HPDE6-E6E7 (cell line): Measurements from ENCODE around the gene UFSP2.
A peak's percentile ranks its signal among the peaks of the same experiment; 100 is the strongest.
"Not testable (repeated sequence)": the region's sequence is repeated elsewhere in the genome, so short reads cannot be mapped to it uniquely, and the experiment has no call there.

Source experiments
- DNase-seq: peaks from one replicate; pipeline ENCODE4 v3.0.0; 2011; ENCODE audit warnings: missing footprints; ENCODE audit errors: extremely low spot score

UFSP2 gene

DNA sequence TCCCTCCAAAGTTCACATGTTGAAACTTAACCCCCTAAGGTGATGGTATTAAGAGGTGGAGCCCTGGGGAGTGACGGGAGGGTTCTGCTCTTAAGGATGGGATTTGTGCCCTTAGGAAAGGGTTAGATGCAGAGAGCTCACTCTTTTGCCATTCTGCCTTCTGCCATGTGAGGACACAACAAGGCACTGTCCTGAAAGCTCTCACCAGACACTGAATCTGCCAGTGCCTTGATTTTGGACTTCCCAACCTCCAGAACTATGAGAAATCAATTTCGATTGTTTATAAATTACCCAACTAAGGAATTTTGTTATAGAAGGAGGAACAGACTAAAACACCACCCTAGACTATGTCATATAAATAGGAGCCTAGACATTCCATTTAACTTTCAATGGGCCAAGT is 41.7 kb downstream of the UFSP2 start:
- DNase-seq, result no peak

DNA sequence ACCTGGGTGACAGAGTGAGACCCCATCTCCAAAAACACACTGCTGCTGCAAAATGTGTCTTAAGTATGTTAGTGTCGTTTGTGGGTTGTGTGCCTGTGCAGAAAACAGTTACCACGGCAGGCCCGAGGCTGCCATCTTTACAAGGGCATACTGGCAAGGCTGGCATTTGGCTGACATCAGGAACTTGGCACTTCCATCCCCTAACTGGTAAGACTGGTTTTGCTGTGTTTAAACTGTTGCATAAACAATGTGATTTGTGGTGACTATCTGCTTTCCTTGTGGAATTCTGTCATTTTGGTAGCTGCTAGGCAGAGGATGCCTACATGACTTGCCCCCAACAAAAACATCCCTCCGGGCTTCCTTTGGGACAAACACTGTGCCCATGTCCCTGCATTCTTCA is 42.3 kb downstream of the UFSP2 start:
- peak; percentile 44 for DNase-seq

DNA sequence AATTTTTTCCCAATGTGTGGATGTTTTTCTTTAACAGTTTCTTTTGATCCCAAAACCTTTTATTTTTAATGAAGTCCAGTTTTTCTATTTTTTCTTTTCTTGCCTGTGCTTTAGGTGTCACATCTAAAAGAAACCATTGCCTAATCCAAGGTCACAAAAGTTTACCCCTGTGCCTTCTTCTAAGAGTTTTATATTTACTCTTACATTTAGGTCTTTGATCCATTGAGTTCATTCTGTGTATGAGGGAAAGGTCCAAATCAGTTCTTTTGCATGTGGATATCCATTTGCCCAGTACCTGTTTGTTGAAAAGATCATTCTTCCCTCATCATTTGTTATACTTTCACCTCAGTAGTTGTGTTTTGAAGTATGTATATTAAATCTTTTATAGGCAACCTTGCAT is 43.0 kb downstream of the UFSP2 start:
- no peak for DNase-seq

DNA sequence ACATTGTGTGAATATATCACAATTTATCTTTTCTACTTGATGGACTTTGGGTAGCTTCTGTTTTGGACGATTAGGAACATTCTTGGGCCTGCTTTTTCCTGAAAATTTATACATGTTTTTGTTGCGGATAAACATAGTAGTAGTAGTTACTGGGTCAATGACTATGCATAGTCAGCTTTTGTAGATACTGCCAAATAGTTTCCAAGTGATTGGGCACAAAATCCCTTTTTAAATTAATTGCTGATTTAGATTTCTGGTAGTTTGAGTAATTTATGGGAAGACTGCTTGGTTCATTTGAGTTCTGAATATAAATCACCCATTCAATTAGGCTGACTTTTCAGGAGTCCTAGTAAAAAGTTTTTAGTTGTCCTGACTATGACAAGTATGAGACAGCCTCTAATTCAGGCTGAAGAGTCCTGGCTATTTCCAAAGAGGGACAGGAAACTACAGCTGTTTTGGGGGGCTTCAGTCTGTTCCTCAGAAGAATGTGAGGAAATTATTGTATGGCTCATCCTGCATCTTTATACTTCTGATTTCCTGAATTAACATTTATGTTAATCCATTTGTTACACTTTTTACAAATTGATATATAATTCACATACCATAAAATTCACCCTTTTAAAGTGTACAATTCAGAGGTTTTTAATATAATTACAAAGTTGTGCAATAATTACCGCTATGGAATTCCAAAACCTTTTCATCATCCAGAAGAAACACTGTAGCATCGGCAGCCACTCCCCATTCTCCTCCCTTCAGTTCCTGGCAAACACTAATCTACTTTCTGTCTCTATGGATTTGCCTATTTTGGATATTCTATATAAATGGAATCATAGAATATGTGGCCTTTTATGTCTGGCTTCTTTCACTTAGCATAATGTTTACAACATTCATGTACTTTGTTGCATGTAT is 44.2 kb downstream of the UFSP2 start:
- DNase-seq, result no peak

DNA sequence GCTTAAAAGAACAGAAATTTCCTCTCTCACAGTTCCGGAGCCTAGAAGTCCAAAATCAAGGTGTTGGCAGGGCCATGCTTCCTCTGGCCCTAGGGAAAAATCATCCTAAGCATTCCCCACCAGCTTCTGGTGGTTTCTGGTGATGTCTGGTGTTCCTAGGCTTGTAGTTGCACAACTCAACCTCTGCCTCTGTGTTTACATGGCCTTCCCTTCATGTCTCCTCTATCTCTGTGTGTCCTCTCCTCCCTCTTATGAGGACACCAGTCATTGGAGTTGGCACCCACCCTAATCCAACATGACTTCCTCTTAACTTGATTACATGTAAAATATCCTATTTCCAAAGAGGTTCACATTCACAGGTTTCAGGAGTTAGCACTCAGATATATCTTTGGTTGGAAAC is 45.4 kb downstream of the UFSP2 start:
- no peak for DNase-seq

DNA sequence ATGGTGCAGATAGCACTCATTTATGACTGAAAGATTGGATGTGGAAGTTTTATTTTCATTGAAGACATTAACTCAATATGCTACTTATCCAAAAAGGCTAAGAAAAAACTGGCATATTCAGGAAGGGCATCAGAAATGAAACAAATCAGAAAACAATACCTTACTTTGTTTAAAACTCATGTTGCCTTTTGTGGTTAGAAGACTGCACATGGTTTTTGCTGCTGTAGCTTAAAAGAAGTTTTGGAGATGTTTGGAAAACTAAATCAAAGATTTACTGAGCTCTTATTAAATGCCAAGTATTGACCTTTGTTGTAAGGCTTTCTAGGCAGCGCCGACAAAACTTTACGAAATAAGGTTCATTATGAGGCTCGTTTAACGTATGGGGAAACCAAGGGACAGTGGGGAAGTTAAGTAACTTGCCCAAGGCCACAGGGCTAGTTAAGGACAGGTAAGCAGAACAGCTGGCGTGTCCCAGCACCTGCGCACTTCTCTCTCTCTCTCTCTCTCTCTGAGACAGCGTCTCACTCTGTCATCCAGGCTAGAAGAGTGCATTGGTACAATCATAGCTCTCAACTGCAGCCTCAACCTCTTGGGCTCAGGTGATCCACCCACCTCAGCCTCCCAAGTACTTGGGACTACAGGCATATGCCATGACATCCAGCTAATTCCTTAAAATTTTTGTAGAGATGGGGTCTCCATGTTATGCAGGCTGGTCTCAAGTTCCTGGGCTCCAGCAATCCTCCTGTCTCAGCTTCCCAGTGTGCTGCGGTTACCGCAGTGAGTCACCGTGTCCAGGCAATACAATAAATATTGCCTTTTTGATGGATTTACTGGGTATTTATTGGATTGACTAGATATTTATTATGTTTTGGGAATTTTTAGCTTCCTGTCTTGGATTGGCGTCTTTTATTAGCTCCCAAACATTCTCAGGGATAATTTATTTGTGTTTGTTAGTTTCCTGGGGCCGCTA is 46.2 kb downstream of the UFSP2 start:
- no peak for DNase-seq

DNA sequence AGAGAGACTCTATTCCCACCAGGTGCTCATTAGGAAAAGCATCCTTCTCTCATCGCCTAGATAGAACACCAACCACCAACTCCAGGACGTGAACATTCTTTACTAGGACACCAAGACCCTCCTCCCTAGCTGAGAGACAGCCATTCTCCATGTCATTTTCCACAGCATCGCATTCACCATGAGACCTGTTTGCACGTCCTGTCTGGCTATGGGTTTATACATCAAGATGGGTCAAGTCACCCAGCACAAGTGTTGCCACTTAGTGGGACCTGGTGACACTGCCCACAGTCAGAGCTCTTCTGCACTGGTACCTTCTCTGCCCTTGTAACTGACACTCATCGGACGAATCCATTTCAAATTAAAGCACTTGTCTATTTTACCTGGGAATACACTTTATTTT is 47.5 kb downstream of the UFSP2 start:
- no peak for DNase-seq

DNA sequence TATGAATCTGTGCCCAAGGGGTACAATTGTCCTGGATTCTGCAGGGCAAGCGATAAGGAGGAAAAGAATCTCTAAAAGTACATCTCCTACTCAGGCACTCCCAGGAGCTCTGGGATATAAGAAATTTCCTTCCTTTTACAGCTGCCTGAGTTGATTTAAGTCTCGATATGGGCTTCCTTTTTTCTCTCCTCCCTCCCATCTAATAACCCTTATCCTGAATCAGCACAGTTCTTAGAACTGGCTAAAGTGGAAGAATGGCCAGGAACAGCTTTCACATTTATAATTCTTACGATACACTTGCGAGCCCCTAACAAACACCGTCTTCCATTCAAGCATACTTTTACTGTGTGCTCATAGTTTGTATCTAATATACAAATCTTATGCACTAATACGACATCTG is 51.2 kb downstream of the UFSP2 start:
- DNase-seq, result no peak

DNA sequence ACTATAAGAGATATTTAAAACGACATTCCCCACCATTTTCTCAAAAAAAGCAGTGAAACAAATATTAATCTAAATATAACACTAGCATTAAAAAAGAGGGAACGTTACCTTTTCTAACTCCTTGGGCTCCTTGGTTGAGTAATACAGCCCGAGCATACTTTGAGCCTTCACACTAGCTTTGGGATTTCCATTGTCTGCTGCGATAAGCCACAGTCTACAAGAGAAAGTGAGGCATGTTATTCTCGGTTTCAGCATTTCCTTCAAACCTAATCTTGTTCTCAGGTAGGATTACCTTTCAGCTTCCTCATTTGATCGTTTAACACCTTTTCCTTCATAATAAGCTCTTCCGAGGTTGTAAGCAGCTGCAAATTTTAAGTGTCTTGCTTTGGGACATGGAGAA is 51.7 kb downstream of the UFSP2 start:
- DNase-seq, result no peak

DNA sequence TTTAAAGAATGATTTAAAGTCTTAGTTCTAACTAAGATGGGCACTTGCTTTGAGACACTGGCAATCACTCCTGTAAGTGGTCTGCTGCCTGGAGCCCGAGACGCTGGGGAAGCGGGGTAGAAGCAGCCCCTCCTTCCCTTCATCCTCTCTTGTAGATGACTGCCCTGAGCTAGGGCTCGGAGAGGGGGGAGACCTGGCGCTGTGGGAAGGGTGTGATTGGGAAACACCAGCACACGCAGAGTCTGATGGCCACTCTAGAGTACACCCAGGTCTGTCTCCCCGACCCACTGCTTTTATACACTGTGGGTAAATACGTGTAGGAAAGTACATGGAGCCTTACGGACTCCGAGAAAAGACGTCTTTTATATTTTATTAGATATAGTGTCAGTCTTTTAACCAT is 54.1 kb downstream of the UFSP2 start:
- no peak for DNase-seq

DNA sequence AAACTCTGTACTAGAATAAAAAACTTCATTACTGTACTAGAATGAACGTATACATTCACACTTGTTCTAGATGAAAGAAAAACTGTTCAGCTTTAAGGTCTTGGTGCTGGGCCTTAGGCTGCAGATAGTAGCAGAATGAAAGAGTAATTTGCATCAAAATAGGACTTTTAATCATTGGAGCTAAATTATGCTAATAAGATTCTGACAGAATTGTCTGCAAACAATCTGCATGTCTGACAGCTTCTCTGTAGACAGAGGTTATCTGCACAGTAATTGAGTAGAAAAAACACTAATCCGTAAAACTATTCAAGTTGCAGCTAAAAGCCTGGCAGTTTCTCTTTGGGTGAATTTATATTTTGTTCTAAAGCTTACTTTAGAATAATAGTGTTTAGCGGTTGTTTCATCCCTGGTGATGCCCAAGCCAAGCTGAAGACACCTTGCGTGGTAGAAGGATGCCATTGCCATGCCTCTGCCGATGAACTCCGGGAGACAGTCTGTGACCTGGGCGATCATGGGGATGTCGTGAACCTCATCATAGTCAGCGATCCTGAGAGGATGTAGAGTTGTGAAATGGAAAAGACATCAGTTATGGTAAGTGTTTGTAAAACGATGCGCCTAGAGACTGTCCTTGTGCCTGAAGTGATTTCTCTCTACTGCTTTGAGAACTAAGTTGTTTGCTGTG is 55.4 kb downstream of the UFSP2 start:
- DNase-seq, result no peak

DNA sequence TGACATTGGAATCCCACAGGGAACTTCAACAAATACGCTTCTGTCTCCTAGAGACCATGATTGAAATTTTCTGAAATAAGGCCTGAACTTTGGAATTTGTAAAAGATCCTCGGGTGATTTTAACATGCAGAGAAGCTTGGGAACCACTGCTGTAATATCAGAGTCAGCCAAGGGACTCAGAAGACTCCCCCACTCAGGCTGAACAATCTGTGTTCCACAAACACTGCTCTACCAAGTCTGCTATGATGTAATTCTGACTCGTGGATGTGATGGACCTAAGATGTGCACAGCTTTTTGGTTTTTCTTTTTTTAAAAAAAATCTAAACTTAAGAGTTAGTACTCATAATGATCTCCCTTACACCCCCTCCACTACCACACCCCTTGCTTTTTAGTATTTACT is 56.0 kb downstream of the UFSP2 start:
- DNase-seq, result no peak

DNA sequence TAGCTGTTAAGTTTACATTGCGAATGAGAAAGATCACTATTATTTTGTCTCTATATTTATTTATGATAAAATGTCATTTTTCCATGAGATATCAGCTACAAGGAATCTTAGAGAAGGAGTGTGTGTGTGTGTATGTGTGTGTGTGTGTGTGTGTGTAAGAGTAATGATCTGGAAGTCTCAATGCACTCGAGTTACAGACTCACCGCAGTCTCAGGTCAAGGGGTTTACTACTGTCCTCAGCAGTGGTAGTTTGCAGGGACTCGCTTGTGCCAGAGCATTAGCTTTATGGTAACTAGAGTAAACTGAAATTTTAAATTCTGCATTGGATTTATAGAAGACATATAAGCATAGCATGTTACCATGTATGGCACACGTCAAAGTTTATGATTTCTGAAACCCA is 60.9 kb downstream of the UFSP2 start:
- DNase-seq, result no peak

DNA sequence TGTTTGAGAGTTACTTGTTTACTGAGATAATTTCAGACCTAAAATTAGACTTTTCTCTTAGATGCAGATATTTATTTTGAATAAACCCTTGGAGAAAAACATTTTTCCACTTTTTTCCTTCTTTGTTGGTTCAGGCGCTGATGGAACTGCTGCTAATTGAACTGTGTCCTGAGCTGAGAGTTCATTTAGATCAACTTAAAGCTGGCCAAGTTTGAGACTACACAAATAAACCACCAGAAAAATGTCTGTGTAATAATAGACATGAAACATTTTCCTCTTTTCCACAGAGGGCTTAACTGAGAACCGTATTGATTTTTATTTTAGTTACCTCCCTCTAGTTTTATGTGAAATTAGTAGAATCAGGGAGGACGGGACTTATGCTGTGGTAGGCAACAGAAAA is 62.5 kb downstream of the UFSP2 start:
- no peak for DNase-seq

DNA sequence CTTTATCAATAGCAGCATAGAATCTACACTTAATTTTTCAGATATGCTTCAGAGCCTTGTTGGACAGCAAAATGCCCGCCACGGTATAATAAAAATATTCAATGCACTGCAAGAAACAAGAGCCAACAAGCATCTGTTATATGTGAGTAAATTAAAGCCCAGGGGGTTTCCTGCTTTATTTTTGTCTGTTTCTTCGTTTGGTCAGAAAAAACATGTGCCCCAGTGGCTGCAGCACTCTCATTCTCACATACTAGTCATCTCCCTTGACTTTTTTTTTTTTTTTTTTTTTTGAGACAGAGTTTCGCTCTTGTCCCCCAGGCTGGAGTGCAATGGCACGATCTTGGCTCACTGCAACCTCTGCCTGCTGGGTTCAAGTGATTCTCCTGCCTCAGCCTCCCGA is 63.2 kb downstream of the UFSP2 start:
- DNase-seq, result not testable (repeated sequence)

DNA sequence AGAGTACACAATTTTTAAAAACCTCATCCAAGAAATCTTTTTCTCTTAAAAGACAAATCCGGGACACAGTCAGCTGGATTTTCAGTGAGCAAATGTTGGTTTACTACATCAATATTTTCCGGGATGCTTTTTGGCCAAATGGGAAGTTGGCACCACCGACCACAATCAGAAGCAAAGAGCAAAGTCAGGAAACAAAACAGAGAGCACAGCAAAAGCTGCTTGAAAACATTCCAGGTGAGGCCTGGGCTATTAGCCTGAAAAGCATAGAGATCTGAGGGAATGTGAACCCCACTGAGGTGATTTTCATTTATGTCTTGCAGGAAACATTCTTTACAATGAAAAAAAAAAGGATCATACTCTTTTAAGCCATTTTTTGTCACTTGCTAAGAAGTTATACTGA is 63.9 kb downstream of the UFSP2 start:
- DNase-seq, result no peak

DNA sequence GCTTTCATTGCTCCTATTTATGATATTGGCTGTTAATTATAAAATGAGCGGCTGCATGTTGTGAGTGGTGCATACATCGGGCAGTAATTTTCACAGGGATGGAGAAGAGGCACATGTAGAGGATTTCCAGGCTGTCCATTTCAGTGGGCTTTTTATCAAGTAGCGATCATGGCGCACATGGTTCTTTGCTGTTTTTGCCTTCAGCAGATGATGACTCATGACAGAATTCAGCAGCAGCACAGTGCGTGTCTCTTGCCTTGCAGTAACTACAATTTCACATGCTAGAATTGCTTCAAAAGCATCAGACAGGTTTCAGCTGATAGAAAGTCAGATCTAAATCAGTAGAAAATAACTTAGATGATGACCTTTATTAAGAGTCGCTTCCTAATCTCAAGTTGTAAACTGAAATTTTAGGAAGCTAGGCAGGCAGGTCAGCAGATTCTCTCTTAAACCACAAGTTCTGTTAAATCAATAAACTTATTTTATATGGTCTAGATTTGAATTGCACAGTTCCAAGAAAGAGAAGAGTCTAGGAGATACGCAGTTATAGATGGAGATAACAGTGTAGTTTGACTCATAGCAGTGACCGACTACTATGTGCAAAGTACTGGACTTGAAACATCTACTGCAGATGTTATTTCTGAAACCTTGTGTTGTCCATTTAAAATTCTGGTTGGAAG is 65.9 kb downstream of the UFSP2 start:
- DNase-seq, result no peak

DNA sequence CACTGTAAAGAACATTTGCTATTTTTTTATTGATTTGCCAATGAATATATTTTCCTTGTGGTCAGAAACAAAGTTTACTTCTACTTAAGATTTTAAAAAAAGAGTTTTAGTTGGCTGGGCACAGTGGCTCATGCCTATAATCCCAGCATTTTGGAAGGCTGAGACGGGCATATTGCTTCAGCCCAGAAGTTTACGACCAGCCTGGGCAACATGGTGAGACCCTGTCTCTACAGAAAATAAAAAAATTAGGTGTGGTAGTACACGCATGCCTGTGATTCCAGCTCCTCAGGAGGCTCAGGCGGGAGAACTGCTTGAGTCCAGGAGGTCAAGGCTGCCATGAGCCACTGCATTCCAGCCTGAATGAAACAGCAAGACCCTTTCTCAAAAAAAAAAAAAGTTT is 66.8 kb downstream of the UFSP2 start:
- no peak for DNase-seq

DNA sequence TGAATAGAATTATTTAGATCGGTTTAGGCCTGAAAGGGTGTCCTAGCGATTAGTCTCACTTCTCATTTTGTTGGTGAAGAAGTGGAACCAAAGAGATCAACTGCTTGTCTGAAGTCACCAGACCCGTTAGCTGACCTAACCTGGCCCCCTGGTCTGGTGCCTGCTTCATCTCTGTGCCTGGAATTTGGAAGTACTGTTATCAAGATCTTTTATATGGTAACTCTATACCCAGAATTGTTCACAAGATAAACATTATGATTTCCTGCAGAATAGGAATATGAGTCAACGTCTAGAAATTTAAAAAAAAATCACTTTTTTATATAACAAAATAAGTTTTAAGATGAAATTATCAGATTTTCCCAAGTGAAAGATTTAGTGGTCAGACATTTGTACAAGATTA is 67.2 kb downstream of the UFSP2 start:
- peak; percentile 6 for DNase-seq

DNA sequence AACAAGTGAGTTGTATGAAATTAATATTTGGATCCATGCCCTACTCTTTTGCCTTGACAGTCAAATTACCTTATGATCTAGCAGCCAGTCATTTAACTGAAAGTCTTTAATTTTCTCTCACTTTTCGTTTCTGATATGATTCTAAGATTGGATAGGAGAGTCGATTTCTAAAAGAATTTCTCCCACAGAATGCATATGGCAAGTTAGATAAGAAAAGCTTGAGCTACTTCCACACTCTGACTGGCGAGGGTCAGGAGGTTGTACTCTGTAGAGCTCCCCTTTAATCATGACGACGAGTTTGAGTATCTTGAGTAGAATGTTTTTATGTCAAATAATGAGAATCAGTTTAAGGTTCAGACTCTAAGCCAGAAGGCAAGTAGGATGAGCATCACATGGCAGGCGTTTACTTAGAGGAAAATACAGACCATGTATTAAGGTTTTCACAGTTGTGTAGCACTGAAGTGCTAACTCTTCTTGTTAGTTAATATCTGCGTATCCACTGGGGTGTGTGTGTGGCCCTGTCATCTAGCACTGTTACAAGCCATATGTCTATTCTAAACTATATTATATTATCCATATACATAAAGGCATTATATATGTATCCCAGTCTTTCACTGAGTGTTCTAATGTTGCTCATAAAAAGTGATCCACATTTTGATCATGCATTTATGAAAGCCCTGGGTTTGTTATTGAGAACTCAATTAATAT is 67.9 kb downstream of the UFSP2 start:
- no peak for DNase-seq

DNA sequence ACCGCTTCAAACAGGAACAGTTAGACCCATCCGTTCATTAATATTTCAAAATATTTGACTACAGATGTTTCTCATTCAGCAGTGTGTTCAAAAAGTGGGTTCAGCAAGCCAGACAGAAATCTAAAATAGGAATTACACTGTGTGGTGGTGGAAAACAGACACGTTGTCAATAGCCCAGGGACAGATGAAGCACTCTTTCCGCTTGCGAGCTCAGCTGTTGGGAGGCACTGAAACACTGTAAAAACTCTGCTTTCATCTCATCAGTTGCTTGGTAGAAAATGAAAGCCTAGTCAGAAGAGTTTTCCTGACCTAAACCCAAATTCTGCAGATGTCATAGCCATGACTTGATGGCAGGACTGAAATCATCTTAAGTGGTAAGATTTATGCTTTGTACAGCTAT is 68.6 kb downstream of the UFSP2 start:
- no peak for DNase-seq
